Nephron progenitor cell (in vitro differentiated cells): ENCODE results near the gene CDC42.

Experiments used
- DNase-seq: peaks from one replicate; pipeline ENCODE4 v3.0.0; 2021
- H3K27ac Mint-ChIP-seq: 2 replicates; pipeline ENCODE4 v1.8.0; 2021; ENCODE audit warnings: mild to moderate bottlenecking, moderate library complexity, mixed read lengths
- H3K27me3 Mint-ChIP-seq: 2 replicates; pipeline ENCODE4 v1.8.0; 2021; ENCODE audit warnings: mild to moderate bottlenecking, low read depth, mixed read lengths; ENCODE audit not compliant: poor library complexity
- H3K36me3 Mint-ChIP-seq: 2 replicates; pipeline ENCODE4 v1.8.0; 2021; ENCODE audit warnings: low read depth, mixed read lengths
- H3K4me1 Mint-ChIP-seq: 2 replicates; pipeline ENCODE4 v1.8.0; 2021; ENCODE audit warnings: mixed read lengths
- H3K4me3 Mint-ChIP-seq: 2 replicates; pipeline ENCODE4 v1.8.0; 2021; ENCODE audit warnings: mild to moderate bottlenecking, moderate library complexity, mixed read lengths
- H3K9me3 Mint-ChIP-seq: 2 replicates; pipeline ENCODE4 v1.8.0; 2021; ENCODE audit warnings: mild to moderate bottlenecking, moderate library complexity, mixed read lengths
- CTCF ChIP-seq: fragments of 200-600 bp; sonication (generic); IDR thresholded peaks from 2 replicates; pipeline ENCODE4 v1.5.0; 2021; ENCODE audit warnings: antibody characterized with exemption

The CDC42 gene

GRCh38 chr1:22101995-22102394, 49.5 kb downstream of the CDC42 start:
- no peaks in the 10 kb centered on the region for H3K9me3 Mint-ChIP-seq
- peaks cover 5% of the 10 kb centered on the region for H3K4me1 Mint-ChIP-seq
- no peak overlapping the region for H3K27ac Mint-ChIP-seq
- H3K36me3 Mint-ChIP-seq = peaks cover 52% of the 10 kb centered on the region
- no peak for DNase-seq
- no peaks in the 10 kb centered on the region for H3K27me3 Mint-ChIP-seq
- no peak overlapping the region for H3K4me3 Mint-ChIP-seq
- no peak for TF ChIP-seq CTCF

- no peak overlapping the region for H3K4me3 Mint-ChIP-seq
- DNase-seq = no peak
- H3K4me1 Mint-ChIP-seq = peaks cover 7% of the 10 kb centered on the region
- no peaks in the 10 kb centered on the region for H3K9me3 Mint-ChIP-seq
- peaks cover 45% of the 10 kb centered on the region for H3K36me3 Mint-ChIP-seq
- no peak overlapping the region for H3K27ac Mint-ChIP-seq
- TF ChIP-seq CTCF = no peak
- no peaks in the 10 kb centered on the region for H3K27me3 Mint-ChIP-seq
These were observed 50.2 kb downstream of the CDC42 start for GRCh38 chr1:22102746-22103145.

- no peak for DNase-seq
- Mint-ChIP-seq H3K9me3 (no peaks in the 10 kb centered on the region), H3K27me3 (no peaks in the 10 kb centered on the region), H3K27ac (peak overlapping the region; percentile 51), H3K4me3 (no peak overlapping the region), H3K36me3 (peaks cover 40% of the 10 kb centered on the region), H3K4me1 (peaks cover 20% of the 10 kb centered on the region)
- TF ChIP-seq CTCF = no peak
These were observed 51.6 kb downstream of the CDC42 start for GRCh38 chr1:22104094-22104493.

- H3K9me3 Mint-ChIP-seq = no peaks in the 10 kb centered on the region
- DNase-seq = no peak
- H3K36me3 Mint-ChIP-seq = peaks cover 40% of the 10 kb centered on the region
- no peaks in the 10 kb centered on the region for H3K27me3 Mint-ChIP-seq
- peaks cover 24% of the 10 kb centered on the region for H3K4me1 Mint-ChIP-seq
- no peak for TF ChIP-seq CTCF
- no peak overlapping the region for H3K4me3 Mint-ChIP-seq
- no peak overlapping the region for H3K27ac Mint-ChIP-seq
These were observed 52.4 kb downstream of the CDC42 start for GRCh38 chr1:22104865-22105437.

- DNase-seq = peak; percentile 28
- Mint-ChIP-seq H3K4me3 (no peak overlapping the region), H3K4me1 (peaks cover 24% of the 10 kb centered on the region), H3K9me3 (no peaks in the 10 kb centered on the region), H3K36me3 (peaks cover 40% of the 10 kb centered on the region), H3K27me3 (no peaks in the 10 kb centered on the region), H3K27ac (no peak overlapping the region)
- TF ChIP-seq CTCF = peak; percentile 89
These were observed 53.2 kb downstream of the CDC42 start for GRCh38 chr1:22105611-22106207.

GRCh38 chr1:22107126-22107525, 54.6 kb downstream of the CDC42 start:
- H3K27me3 Mint-ChIP-seq = no peaks in the 10 kb centered on the region
- no peak for DNase-seq
- no peaks in the 10 kb centered on the region for H3K9me3 Mint-ChIP-seq
- peaks cover 24% of the 10 kb centered on the region for H3K4me1 Mint-ChIP-seq
- H3K4me3 Mint-ChIP-seq = no peak overlapping the region
- H3K27ac Mint-ChIP-seq = no peak overlapping the region
- peaks cover 40% of the 10 kb centered on the region for H3K36me3 Mint-ChIP-seq
- TF ChIP-seq CTCF = no peak
